DLD1 (cell line): Measurements from ENCODE around the gene FAM110D.

Source experiments
- in situ Hi-C: cut with HindIII; loops from 2 replicates; pipeline ENCODE4 v1.10.0; 2017; ENCODE audit warnings: low sequenced_read_pairs

Gene FAM110D

GRCh38 chr1:26127235-26128163 is 31.4 kb upstream of the FAM110D start:
- in situ Hi-C loops, result no loop called here

GRCh38 chr1:26129778-26130177 is 29.1 kb upstream of the FAM110D start:
- in situ Hi-C loops, result no loop called here

- in situ Hi-C loops, result no loop called here
Observed at GRCh38 chr1:26130695-26131094, 28.2 kb upstream of the FAM110D start.

DNA sequence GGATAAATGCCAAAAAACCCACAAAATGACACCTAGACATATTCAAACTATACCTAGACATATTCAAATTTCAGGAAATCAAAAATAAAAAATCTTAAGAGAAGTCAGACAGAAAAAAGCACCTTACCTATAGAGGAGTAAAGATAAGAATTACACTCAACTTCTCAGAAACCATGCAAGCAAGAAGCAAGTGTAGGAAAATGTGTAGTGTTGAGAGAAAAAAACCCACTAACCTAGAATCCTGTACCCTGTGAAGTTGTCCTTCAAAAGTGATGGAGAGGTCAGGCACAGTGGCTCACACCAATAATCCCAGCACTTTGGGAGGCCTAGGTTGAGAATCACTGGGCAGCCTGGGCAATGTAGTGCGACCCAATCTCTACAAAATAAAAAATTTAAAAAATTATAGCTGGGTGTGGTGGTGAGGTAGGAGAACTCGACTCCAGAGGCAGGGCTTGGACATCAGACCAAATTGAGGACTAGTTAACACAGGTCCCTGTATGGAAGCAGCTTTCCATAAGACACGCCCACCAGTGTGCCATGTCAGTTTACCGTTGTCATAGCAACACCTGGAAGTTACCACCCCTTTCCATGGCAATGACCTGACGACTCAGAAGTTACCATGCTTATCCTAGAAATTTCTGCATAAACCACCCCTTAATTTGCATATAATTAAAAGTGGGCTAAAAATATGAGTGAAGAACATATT is 26.6 kb upstream of the FAM110D start:
- in situ Hi-C loops, result no loop called here

DNA sequence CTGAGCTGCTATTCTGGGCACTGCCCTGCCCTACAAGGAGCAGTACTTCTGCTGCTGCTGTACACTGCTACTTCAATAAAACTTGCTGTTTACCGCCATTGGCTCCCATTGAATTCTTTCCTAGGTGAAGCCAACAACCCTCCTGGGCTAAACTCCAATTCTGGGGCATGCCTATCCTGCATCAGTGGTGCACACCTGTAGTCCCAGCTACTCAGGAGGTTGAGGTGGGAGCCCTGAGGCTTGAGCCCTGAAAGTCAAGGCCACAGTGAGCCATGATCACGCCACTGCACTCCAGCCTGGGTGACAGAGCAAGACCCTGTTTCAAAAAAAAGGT is 26.1 kb upstream of the FAM110D start:
- in situ Hi-C loops, result no loop called here

DNA sequence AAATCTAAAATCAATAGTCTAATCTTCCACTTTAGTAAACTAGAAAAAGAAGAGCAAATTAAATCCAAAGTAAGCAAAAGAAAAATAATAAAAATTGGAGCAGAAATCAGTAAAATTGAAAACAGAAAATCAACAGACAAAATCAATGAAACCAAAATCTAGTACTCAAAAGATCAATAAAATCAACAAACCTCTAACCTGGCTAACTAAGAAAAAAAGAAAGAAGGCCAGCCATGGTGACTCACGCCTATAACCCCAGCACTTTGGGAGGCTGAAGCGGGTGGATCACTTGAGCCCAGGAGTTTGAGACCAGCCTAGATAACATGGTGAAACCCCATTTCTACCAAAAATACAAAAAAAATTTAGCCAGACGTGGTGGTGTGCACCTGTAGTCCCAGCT is 24.4 kb upstream of the FAM110D start:
- in situ Hi-C loops, result no loop called here

DNA sequence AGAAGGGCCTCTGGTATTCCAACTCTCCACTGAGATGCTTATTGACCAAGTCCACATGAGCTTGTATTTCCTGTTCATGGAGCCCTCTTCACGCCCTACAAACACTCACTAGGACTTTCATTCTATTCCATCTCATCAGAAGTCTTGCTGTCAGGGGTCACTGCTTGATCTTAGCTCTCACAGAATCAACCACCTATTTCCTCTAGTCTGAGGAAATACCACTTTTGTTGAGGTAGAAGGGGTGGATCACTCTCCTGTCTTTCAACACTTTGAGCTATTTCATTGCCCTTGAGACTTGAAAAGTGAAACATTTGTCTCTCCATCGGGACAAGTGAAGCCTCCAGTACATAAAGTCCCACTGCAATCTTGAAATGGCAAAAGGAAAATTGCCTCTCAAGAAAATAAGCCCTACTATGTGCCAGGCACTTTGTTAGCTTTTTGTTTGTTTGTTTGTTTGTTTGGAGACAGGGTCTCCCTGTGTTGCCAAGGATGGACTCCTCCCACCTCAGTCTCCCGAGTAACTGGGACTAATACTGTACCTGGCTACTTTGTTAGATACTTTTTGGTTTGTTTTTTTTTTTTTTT is 19.8 kb upstream of the FAM110D start:
- in situ Hi-C loops, result no loop called here

DNA sequence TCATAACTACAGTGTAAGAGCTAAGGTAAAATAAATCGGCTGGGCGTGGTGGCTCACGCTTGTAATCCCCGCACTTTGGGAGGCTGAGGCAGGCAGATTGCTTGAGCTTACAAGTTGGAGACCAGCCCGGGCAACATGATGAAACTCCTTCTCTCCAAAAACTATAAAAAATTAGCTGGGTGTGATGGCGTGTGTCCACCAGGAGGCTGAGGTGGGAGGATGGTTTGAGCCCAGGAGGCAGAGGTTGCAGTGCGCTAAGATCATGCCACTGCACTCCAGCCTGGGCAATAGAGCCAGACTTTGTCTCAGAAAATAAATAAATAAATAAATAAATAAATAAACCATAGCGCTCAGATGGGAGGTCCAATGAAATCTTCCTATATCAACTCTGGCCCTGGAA is 16.7 kb upstream of the FAM110D start:
- in situ Hi-C loops, result no loop called here

GRCh38 chr1:26145041-26145959 is 13.6 kb upstream of the FAM110D start:
- in situ Hi-C loops, result loop anchor here (5.0 kb wide), 1 partner anchor 43 kb away; no protein-coding TSS in a partner anchor

GRCh38 chr1:26145960-26146294 is 13.0 kb upstream of the FAM110D start:
- in situ Hi-C loops, result loop anchor here (5.0 kb wide), 1 partner anchor 44 kb away; no protein-coding TSS in a partner anchor

DNA sequence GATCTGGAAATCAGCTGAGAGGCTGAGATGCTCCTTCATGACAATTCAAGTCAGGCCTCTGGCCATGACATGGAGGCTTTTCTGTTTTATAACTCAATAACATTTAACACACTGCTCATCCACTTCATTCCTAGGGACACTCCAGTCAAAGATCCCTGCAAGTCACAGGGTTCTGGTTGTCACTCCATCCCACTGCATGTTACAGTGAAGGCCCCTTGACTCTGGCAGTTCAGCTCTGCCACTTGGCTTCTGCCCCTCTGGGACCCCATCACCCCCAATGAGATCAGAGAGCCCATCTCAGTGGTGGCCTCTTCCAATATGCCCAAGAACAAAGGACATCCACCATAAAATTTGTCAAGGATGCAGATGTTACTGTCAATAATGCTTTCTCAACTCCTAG is 10.0 kb upstream of the FAM110D start:
- in situ Hi-C loops, result loop anchor here (5.0 kb wide), 1 partner anchor 47 kb away; no protein-coding TSS in a partner anchor

DNA sequence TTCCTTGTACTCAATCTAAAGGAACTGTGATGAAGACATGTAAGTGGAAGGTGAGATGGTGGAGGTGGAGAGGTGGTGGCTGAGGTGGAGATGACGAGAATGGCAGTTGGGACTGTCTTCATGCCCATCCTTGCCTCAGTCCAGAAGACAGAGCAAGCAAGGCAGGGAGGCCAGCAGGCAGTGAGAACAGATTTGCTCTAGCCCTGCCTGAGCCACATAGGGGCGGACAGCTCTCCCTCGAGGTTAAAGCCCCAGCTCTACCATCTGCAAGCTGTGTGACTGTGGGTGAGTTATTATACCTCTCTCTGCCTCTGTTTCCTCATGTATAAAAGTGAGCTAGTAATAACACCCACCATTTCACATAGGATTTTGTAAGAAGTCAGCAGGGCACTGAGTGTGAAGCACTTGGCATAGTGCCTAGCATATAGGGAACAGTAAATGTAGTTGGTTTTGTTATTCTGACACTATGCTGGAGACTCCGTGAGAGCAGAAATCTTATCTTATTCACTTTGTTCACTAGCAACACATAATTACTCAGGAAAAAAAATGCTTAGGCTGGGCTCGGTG is 4.8 kb upstream of the FAM110D start:
- in situ Hi-C loops, result no loop called here

DNA sequence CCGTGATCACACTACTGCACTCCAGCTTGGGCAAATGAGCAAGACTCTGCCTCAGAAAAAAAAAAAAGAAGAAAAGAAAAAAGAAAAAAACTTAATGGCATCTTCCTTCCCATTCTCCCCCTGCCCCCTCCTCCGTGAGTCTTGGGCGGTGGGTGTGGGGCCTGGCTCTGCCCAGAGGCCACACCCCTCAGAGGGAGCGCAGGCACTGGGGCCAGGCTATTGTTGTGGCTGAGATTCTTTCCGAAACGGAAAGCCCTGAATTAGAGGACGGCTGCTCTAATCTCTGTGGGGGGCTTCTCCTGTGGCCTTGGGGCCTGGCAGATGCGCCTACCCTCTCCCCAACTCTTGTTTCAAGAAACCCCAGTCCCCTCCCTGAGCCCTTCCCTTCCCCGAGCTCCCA is 4.1 kb upstream of the FAM110D start:
- in situ Hi-C loops, result no loop called here

GRCh38 chr1:26155370-26156284 is 3.3 kb upstream of the FAM110D start:
- in situ Hi-C loops, result no loop called here

DNA sequence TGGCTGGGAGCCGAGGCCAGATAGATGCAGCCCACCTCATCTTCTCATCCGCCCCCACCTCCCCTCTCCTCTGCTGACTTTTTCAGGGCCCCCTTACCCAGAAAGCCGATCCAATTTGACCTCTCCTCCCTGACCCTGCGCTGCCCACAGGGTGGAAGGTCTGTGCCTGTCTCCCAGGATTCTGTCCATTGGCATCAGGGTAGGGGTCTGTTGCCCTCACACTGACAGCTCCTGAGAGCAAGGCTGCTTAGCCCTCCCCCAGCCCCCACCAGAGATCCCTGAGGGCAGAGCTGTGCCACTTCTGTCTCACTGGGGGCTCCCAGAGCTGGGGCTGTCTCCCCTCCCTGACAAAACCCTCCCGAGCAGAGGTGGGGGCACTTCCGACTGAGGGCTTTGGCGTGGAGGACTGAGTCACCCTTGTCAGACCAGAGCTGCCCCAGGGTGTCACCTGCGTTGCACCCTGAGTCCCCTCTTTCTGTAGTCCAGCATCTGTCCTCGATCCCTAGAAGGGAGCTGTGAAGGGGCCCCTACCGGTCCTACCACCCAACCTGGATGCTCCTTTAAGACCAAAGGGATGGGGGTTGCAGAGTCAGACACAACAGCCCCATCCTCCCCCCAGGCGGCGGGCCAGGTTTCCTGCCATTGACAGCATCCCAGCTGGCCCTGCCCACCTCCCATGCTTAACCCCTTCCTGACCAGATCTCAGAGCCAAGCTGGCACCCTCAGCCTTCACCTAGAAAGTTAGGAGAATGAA is 2.4 kb upstream of the FAM110D start:
- in situ Hi-C loops, result no loop called here

DNA sequence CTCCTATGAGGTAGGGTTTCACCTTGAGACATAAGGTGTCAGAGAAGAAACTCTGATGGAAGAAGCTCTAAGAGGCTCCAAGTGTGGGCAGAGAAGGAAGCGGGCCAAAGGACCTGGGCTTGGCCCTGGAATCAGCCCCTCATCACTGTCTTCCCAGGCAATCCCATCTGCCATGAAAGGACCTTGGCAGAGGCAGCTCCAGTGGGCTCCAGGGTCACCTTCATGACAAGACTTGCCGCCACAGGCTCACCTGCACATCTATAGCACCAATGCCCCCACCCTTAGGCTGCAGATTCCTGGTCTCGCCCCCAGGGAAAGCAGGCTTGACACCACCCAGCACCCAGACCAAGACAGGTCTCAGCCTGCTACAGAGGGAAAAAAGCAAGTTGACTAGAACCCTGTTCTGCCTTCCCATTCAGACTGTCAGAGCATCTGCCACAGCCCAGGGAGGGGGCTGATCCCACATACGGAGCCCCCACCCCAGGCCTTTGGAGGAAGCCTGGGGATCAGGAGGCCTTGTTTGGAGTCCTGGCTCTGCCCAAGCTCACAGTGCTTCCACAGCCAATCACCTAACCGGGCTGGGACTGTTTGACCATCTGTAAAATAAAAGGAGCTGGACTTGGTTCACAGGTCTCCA is 490 bp upstream of the FAM110D start:
- in situ Hi-C loops, result no loop called here

DNA sequence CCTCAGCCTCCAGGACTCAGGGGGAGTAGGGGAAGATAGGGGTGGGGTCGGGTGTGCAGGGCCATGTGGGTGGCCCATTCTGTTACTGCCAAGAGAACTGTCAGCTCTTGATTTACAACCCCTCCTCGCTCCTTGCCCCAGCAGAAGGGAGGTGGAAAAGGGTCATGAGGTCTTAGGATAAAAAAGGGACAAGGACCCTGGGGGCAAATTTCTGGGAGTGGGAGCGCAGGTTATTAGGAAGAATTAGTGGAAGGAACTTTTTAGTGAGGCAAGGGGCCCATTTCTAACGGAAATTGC is 812 bp downstream of the FAM110D start:
- in situ Hi-C loops, result no loop called here
